HUES6 (cell line): ENCODE data around the gene THSD7B.

Source experiments
- H3K27ac ChIP-seq: 2 replicates; pipeline ENCODE4 v1.7.0; 2013; ENCODE audit warnings: low read depth, mild to moderate bottlenecking, low read length, inconsistent platforms
- H3K27me3 ChIP-seq: 2 replicates; pipeline ENCODE4 v1.6.1; 2013; ENCODE audit warnings: low read length; ENCODE audit not compliant: control insufficient read depth, insufficient read depth
- H3K36me3 ChIP-seq: 2 replicates; pipeline ENCODE4 v1.6.1; 2013; ENCODE audit warnings: low read length; ENCODE audit not compliant: control insufficient read depth, insufficient read depth
- H3K4me1 ChIP-seq: 2 replicates; pipeline ENCODE4 v1.6.1; 2013; ENCODE audit warnings: low read length; ENCODE audit not compliant: control insufficient read depth, insufficient read depth
- H3K4me3 ChIP-seq: 2 replicates; pipeline ENCODE4 v1.5.1; 2013; ENCODE audit warnings: low read depth, low read length
- H3K9ac ChIP-seq: one replicate; pipeline ENCODE4 v1.6.1; 2013; ENCODE audit warnings: mild to moderate bottlenecking, low read length
- H3K9me3 ChIP-seq: 2 replicates; pipeline ENCODE4 v1.6.1; 2013; ENCODE audit warnings: low read depth, low read length; ENCODE audit not compliant: control insufficient read depth, insufficient read depth

Gene THSD7B

DNA sequence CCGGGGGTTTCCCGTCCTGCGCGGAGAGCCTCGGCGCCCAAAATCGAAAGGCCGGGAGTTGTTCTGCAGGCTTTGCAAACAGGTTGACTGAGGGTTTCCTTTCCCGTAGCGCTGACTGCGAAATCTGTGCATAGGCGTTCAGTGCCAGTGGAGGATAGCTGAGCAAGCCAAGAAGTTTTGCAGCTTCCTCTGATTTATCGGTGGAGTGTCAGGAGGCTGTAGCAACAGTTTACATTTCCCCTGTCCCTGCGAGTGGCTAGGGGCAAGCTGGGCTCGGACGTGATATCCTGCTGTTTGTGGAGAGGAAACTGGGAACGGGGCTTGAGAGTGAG, 694 bp downstream of the THSD7B start:
- H3K4me3 ChIP-seq, result peak overlapping the region; percentile 89

DNA sequence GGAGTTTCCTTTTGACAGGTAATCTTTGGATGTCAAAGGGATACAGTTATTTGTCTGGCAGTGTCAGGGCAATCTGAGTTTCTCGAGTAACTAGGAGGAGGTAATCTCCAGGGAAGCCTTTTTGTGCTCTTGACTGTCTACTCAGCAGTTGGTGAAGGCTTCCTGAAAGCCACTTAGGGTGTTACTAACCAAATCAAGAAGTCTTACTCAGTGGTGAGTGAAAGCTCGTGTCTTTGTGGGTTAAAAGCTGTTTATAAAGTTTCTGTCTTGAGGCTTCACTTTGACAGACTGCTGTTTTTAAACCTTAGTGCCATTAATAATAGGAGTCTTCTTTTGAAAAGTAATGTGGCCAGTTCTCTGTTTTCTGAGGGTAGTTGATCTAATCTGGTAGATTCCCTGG, 1.7 kb downstream of the THSD7B start:
- Histone ChIP-seq H3K9ac (no peak overlapping the region), H3K27me3 (peaks cover 85% of the 10 kb centered on the region), H3K36me3 (no peaks in the 10 kb centered on the region), H3K27ac (no peak overlapping the region), H3K4me3 (peak overlapping the region; percentile 89; the same call in 1 of the 2 replicates), H3K4me1 (peaks cover 4% of the 10 kb centered on the region; the same call in 1 of the 2 replicates), H3K9me3 (no peaks in the 10 kb centered on the region)

More for the DNA sequence above, 694 bp downstream of the THSD7B start:
- Histone ChIP-seq H3K27me3 (peaks cover 91% of the 10 kb centered on the region), H3K9ac (no peak overlapping the region), H3K36me3 (no peaks in the 10 kb centered on the region), H3K9me3 (no peaks in the 10 kb centered on the region), H3K4me1 (peaks cover 4% of the 10 kb centered on the region; the same call in 1 of the 2 replicates), H3K27ac (no peak overlapping the region)

DNA sequence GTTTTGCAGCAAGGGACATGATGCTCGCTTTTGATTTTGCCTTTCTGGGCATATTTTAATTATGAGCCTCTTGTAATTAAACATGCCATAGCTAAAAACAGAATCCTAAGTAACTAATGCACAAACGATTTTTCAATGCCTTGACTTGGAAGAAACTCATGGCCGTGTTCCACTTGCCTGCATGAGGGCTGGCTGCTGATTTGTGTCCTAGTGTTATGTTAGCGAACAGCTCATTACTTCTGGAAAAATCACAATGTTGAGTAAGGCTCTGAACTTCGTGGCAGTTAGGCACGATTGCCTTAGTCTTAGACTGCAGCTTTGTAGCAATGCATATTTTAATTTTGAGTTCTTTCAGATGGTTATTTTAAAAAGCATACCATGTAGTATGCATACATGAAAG, 4.5 kb downstream of the THSD7B start:
- no peak overlapping the region for H3K27ac ChIP-seq
- peaks cover 61% of the 10 kb centered on the region for H3K27me3 ChIP-seq
- H3K4me1 ChIP-seq, result peaks cover 4% of the 10 kb centered on the region; the same call in 1 of the 2 replicates
- H3K9me3 ChIP-seq, result no peaks in the 10 kb centered on the region
- no peaks in the 10 kb centered on the region for H3K36me3 ChIP-seq
- no peak overlapping the region for H3K9ac ChIP-seq
- H3K4me3 ChIP-seq, result no peak overlapping the region

DNA sequence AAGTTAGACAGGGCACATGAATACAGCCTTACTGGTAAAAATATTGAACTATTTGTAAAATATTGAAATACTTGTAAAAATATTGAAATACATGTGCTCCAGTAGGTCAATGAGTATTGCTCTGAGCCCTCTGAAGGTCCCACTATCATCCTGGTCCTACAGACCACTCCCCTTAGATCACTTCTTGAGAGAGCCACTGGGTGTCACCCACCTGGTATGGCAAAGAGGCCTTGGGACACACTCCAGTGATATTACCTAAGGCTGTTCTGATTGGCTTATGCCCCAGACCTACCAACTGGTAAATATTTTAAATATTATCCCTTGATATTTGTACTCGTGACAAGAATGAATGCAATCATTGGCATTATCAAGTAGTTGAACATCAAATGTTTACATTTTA, 5.0 kb downstream of the THSD7B start:
- Histone ChIP-seq H3K9me3 (no peaks in the 10 kb centered on the region), H3K4me3 (no peak overlapping the region), H3K27ac (no peak overlapping the region), H3K36me3 (no peaks in the 10 kb centered on the region), H3K4me1 (peaks cover 4% of the 10 kb centered on the region; the same call in 1 of the 2 replicates), H3K27me3 (peaks cover 56% of the 10 kb centered on the region), H3K9ac (no peak overlapping the region)

DNA sequence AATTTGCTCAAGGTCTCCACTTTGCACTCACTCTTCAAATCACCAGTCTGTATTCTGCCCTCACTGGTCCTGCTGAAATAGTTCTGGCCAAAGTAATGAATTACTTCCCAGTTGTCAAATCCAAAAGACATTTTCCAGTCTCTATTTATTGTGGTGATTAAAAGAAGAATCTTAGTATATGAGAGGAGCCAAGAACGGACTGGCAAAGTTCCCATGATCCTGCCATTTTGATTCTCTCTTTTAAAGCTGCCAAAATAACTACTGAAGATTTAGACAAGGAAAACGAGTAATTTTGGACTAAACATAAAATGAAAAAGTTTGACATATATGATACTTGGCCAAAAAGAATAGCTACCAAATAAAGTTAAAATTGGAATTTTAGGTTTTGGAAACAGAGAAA, 12.0 kb downstream of the THSD7B start:
- Histone ChIP-seq H3K27me3 (peaks cover 13% of the 10 kb centered on the region), H3K4me1 (no peaks in the 10 kb centered on the region), H3K4me3 (no peak overlapping the region), H3K36me3 (no peaks in the 10 kb centered on the region), H3K27ac (no peak overlapping the region), H3K9ac (no peak overlapping the region), H3K9me3 (no peaks in the 10 kb centered on the region)

DNA sequence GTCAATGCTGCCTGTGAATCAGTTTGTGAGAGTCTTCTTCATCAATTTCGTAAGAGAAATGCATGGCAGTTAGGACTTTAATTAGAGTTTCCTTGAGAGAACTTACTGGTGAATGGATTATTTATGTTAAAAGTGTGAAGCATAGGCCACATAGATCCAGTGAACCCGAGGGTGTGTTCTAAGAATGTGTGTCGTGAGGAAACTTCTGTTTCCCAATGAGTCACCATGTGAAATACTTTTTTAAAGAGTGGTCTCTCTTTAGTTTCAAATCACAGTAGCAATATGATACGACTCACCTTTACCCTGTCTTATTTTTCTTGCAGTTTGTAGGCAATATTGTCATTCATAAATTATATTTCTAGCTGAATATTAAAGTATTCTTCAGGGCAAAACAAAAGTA, 18.5 kb downstream of the THSD7B start:
- H3K4me3 ChIP-seq, result no peak overlapping the region
- no peak overlapping the region for H3K9ac ChIP-seq
- H3K4me1 ChIP-seq, result peaks cover 4% of the 10 kb centered on the region; the same call in 1 of the 2 replicates
- H3K27me3 ChIP-seq, result no peaks in the 10 kb centered on the region
- no peak overlapping the region for H3K27ac ChIP-seq
- no peaks in the 10 kb centered on the region for H3K36me3 ChIP-seq
- no peaks in the 10 kb centered on the region for H3K9me3 ChIP-seq

DNA sequence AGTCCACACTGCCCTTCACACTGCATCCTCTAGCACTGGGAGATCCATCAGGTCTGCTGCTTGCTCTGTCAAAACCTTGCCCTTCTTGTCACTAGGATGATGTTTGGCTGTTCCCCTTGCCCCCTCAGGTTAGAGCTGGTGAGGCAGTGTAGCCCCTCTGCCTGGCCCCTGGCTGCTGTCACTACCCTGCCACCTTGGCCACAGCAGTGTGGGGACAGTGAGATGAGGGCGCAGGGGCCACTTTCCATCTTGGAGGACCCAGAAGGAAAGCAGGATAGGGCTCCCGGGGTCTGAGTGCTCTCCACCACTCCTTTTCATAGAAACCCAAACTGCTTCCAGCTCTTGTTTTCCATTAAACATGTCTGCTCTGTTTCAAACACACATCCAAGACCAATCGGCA, 19.9 kb downstream of the THSD7B start:
- no peaks in the 10 kb centered on the region for H3K27me3 ChIP-seq
- H3K27ac ChIP-seq, result no peak overlapping the region
- no peaks in the 10 kb centered on the region for H3K36me3 ChIP-seq
- H3K4me1 ChIP-seq, result peaks cover 4% of the 10 kb centered on the region; the same call in 1 of the 2 replicates
- no peaks in the 10 kb centered on the region for H3K9me3 ChIP-seq
- no peak overlapping the region for H3K4me3 ChIP-seq
- no peak overlapping the region for H3K9ac ChIP-seq

DNA sequence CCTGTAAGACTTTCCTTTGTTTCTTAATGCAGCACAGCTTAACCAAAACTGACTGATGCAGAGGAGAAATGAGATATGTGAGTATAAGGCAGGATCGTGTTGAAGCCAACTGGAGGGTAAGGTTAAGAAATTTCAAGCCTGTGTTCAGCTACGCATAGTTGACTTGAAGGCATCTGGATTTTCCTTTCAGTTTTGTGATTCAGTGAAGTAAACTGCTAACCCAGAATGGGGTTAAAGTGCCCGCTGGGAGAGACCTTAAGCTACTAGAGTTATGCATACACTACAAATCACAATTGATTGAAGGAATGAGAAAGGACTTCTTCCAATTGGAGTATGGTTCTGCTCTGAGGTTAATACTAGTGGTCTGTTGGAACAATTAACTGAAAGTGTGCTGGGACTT, 22.6 kb downstream of the THSD7B start:
- Histone ChIP-seq H3K36me3 (no peaks in the 10 kb centered on the region), H3K9ac (no peak overlapping the region), H3K4me1 (peaks cover 4% of the 10 kb centered on the region; the same call in 1 of the 2 replicates), H3K9me3 (no peaks in the 10 kb centered on the region), H3K27me3 (no peaks in the 10 kb centered on the region; the same call in 1 of the 2 replicates), H3K27ac (no peak overlapping the region), H3K4me3 (no peak overlapping the region)

DNA sequence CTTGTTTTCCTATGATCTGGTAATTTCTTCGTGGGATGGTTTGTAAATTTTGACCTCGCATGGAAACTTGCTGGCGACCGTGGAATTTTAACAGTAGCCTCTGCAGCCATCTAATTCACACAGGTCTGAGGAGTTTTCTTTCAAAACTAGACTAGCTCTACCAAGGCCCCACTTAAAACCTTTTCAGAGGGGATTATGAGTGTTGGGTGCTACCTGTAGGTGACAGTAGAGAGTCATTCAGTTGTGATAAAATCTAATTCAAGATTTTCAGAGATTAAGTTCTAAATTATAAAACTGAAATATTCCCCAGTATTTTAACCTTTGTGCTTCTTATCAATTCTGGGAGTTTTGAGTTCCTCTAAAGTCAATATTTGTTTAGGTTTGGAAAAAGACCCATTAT, 31.0 kb downstream of the THSD7B start:
- no peak overlapping the region for H3K4me3 ChIP-seq
- H3K9me3 ChIP-seq, result no peaks in the 10 kb centered on the region
- no peak overlapping the region for H3K9ac ChIP-seq
- H3K27me3 ChIP-seq, result no peaks in the 10 kb centered on the region; the same call in 1 of the 2 replicates
- H3K36me3 ChIP-seq, result no peaks in the 10 kb centered on the region
- H3K27ac ChIP-seq, result no peak overlapping the region
- H3K4me1 ChIP-seq, result no peaks in the 10 kb centered on the region

DNA sequence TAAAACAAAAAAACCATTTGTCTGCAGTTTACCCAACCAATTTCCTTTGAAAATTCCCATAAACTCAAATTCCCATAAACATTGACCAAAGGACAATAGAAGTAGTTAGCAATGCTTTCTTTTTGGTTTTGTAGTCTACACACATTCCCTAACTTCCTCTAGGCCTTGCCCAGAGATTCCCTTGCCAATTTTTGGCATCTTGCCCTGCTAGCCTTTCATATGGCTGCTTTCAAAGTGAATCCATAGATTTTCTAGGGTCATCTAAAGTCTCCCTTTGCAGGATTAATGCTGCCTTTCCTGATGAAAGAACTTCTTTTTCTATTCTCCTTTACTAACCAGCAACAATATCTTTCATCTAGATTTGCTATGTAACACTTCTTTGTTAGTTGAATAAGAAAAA, 33.4 kb downstream of the THSD7B start:
- no peak overlapping the region for H3K4me3 ChIP-seq

DNA sequence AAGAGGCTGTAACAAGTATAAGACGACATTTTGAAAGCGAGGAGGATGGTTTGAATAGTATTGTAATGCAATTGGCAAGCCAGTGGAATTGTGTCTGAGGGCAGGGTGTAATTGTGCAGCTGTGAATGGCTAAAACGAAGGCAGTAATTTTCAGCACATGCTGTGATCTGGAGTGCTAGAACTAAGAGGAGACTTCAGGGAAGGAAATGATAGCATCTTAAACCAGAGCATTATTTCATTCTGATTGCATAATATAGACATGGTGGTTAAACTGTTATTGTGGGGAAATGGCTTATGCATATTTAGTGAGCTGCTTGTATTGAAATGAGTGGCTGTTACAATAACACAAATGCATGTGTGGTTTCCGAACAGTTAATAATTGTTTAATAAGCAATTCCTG, 36.3 kb downstream of the THSD7B start:
- no peaks in the 10 kb centered on the region for H3K9me3 ChIP-seq
- H3K9ac ChIP-seq, result no peak overlapping the region
- no peaks in the 10 kb centered on the region for H3K4me1 ChIP-seq
- no peaks in the 10 kb centered on the region for H3K27me3 ChIP-seq
- H3K4me3 ChIP-seq, result no peak overlapping the region
- H3K27ac ChIP-seq, result no peak overlapping the region
- H3K36me3 ChIP-seq, result no peaks in the 10 kb centered on the region

More for the DNA sequence above, 33.4 kb downstream of the THSD7B start:
- Histone ChIP-seq H3K27me3 (no peaks in the 10 kb centered on the region), H3K36me3 (no peaks in the 10 kb centered on the region), H3K27ac (no peak overlapping the region), H3K9ac (no peak overlapping the region), H3K4me1 (no peaks in the 10 kb centered on the region), H3K9me3 (no peaks in the 10 kb centered on the region)

DNA sequence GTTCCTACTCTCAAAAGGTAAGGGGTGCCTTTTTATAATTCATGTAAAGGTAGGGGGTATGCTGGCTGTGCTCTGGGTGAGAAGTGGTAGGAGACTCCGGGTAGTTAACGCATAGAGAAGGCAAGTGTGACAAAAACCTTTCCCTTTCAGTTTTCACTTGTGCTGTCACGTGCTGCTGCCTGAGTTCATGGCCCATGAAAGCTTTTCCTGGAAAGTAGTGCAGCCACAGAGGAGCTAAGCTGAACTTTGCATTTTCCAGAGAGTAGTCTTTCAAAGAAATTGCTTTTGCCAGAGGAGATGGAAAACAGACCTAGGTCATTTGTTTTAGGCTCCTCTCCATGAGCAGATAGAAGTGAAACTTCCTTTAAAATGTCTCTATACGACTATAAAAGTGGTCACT, 44.7 kb downstream of the THSD7B start:
- Histone ChIP-seq H3K4me3 (no peak overlapping the region), H3K27ac (no peak overlapping the region), H3K27me3 (no peaks in the 10 kb centered on the region), H3K9ac (no peak overlapping the region), H3K9me3 (no peaks in the 10 kb centered on the region), H3K36me3 (no peaks in the 10 kb centered on the region), H3K4me1 (no peaks in the 10 kb centered on the region)
